ENCODE measurements around the gene PDE4D. TPM values are rescaled to one million over a fixed set of nuclear protein-coding genes. Genes with fewer than 3 reads are reported as not detected.

PDE4D gene
- polyA plus RNA-seq, 3 donors, result 20.8 to 22.7 (median 21.8) TPM

DNA sequence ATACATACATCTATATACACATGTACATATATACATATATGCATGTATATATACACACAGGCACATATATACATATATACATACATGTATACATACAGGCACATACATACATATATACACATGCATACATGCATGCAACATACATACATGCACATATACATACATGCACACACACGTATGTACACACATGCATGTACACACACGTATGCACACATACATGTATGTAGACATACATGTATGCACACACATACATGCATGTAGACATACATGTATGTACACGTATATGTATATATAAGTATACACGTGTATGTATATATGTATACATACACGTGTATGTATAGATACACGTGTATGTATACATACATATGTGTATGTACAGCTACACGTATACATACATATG, 693.7 kb downstream of the PDE4D start:
- no peak for DNase-seq (ENCODE audit: low read depth in 3 of 3, low spot score in 2 of 3)

DNA sequence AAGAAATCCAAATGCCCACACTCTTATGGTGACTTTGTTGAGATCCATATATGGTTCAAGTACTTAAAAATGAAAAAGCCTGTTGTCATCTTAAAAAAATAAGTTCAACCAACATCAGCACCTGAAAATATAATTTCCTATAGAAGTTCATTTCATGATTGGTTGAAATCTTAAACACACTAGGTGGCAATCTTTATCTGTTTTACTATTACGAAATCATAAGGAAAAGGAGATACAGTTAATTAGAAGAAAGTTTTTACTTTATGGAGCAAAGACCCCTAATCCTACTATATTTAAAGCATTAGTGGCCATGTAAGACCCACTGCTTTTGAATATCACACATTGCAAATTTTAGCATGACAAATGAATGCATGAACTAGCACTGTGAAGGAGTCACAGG, 694.7 kb downstream of the PDE4D start:
- no peak for DNase-seq (ENCODE audit: low read depth in 3 of 3, low spot score in 2 of 3)

DNA sequence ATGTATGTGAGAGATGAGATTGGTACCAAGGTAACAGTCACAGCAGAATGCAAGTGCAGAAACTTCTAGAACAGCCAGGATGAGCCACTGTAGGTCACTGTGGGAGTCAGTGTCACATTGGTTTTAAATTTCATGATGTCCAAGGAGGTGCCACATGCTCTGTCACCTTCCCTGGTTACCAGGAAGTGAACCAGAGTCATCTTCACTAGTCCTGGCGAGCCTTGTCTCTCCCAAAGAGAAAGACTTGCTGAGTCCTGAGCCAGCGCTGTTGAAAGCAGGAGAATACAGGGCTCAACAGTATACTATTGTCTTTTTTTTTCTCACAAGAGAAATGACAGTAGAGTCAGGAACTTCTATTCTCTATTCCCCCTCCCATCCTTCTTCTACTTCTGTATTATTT, 695.2 kb downstream of the PDE4D start:
- no peak for DNase-seq (ENCODE audit: low read depth in 3 of 3, low spot score in 2 of 3)

DNA sequence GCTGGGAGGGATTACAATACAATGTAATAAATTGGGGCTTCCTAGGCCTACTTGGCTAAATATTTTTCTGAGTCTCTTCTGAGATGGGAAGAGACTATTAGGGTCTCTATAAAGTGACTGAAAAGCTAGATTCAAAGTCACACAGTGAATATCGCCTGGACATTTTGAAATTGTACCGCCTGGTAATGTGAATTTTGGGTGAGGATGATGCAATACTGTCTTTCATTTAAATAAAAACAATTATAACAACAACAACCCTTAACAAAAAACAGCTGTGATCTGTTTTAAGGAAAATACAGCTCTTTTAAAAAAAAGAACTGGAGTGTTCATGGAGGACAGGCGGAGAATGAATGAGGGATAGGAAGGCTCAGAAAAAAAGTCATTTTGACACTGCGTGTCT, 695.6 kb downstream of the PDE4D start:
- no peak for DNase-seq (ENCODE audit: low read depth in 3 of 3, low spot score in 2 of 3)

DNA sequence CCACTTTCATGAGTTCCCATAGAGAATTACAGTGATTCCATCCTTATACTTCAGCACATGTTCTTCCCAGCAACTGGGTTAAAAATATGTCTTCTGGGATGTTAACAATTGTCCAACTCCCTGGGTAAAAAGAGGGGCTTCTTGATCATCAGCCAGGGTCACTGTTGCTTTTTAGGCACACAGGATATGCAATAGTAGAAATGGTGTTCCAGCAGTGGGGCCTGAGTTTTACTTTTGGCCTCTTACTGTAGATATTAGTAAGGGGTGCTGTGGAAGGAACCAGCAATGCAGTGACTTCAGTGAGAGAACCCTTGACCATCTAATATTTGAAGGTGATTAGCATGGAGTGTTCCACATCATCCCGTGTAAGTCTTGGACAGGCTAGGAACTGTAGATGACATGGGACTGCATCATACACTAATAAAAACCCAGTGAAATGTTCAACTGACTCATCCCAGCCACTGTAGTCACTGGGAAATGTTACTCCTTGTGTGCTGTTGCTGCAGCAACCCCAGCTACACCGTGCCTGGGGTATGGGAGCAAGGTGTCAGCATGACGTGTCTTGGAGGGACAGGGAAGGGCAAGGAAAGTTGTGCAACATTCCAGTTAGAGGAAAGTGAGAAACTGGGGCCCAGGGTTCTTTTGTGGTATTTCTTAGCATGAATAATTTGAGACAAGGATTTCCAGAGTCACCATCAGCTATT, 699.8 kb downstream of the PDE4D start:
- no peak for DNase-seq (ENCODE audit: low read depth in 3 of 3, low spot score in 2 of 3)

DNA sequence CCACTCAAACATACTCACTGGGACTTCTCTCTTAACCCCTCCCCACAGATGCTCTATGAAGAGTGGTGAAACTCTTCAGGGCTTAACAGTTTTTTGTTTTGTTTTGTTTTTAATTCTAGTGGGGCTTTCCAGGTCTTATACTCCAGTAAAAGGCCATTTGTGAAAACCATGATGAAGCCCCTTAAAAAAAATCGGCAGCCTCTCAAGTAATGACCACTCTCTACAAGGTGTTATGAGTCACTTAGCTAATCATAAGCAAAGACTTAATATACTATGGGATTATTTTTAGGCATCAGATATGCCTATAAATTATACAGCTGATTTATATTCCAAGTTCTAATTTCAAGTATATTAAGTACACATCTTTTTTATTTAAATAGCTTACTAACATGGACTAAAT, 702.8 kb downstream of the PDE4D start:
- no peak for DNase-seq (ENCODE audit: low read depth in 3 of 3, low spot score in 2 of 3)

DNA sequence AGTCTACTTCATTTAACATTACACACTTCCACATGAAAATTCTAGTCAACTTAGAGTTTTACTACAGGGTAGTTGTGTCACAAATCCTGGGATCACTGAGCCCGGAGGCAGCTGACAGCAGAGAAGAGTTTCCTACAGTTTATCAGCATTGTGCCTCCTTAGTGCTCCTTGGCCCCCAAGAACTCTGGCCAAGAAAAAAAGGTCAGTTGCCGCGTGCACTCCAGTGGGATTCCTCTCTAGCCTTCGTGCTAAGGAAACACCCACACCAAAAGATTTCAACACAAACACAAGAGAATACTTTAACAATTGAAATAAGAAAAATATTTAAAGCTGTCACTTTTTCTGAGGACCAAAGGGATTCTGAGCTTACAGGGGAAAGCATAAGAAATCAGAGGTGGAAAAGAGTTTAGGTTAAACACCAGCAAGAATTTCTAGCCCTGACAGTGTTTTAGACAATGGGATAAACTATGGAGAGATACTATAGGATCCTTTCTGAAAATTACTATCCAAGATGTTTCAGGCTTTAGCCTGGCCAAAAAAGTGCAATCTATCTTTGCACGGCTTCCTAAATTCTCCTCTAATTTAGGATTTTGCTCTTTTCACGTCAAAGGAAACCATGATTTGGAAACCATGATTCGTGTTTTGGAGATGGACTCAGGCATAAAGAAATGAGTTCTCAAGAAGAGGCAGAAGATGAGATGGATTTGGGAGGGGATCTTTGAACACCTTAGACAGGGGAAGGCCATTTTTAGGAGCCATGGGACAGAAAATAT, 703.9 kb downstream of the PDE4D start:
- DNase-seq (ENCODE audit: low read depth in 3 of 3, low spot score in 2 of 3), result no peak

DNA sequence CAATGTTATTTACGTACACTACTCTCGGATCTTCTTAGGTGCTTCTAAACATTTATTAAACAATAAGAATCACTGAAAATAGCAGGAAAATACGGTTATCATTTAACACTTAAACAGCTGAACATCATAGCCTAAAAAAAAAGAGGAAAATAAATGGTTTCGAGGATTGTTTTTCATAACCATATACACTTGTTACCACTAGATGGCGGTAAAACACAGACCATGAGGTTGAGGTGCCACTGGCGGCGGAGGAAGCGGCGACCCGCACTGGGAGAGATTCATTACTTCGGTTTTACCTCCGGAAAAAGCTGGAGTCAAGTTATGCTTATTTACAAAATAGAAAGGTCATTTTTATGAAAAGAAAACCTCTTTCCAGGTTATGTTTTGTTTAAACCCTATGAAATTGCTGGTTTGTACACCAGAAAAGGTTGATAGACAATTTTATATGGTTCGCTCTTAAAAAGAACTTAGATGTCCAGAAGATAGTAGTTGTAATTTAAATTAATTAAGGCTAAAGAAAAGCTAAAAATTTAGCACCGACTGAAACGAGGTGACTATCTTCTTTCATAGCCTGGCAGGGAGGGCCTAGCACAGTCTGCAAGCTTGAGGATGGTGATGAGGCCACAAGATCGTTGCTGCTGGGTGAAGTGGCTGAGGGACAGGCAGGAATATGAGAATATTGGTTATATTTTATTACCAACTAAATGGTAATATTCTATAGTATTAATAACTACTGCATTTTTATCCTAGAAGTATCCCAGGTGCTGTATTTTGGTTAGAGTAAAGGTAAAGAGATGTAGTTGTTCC, 704.9 kb downstream of the PDE4D start:
- peak; percentile 45 to 57 (median 52) for DNase-seq (ENCODE audit: low read depth in 3 of 3, low spot score in 2 of 3)

DNA sequence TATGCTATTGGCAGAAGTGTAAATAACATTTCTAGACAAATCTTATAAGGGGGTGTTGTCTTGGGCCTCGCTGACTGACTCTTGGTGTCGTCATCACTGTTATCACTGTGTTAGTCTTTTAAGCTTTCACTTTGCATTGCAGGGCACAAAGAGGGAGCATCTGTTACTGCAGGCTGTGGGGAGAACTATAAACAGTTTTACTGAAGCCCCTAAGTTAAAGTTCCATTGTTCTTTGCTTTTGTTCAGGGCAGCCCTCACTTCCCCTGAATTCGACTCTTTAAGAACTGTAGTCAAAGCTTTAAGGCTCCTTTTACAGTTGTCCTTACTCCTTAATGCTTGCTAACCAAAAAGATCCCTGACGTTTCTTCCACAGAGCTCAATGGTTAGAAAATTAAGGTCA, 705.7 kb downstream of the PDE4D start:
- no peak for DNase-seq (ENCODE audit: low read depth in 3 of 3, low spot score in 2 of 3)

DNA sequence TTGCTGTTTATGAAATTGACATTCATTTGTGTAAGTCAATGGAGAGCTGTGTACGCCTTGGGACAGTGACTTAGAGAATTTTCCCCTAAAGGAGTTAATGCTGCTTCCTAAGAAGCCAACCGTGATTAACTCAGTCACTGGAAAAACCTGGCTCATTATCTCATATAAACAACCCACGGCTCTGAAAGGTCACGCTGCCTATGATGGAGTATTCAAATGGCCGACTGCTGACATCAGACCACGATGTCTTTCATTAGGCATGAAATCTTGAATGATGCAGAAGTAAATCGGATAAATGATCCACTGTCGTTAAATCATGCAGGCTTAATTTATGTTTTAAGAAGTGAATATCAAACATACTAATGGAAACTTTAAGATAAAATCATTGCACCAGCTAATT, 706.9 kb downstream of the PDE4D start:
- DNase-seq (ENCODE audit: low read depth in 3 of 3, low spot score in 2 of 3), result no peak

DNA sequence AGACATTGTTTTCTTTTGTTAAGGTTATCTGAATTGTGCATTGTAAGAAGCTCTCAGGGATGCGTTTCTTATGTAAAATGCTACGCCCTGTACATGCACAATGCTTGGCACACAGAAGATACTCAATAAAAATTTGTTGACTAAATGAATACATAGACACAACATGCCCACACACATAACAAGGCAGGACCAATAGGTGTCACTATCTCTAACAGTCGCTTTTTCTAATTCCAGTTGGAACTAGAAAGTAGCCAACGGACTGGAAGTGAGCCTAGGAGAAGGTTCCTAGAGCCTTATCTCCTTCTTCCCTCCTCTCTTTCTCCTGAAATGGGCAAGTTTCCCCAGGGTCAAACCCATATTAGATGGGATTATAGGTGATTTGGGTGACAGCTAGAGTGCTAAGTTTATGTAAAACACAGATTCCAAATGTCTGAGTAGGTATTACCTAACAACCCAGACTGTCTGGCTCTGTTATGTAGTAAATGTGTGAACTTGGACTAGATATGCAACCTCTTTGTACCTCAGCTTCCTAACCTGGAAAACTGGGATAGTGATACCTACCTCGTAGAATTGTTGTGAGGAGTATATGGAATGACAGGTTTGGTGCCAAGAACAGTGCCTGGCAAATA, 707.7 kb downstream of the PDE4D start:
- DNase-seq (ENCODE audit: low read depth in 3 of 3, low spot score in 2 of 3), result no peak

DNA sequence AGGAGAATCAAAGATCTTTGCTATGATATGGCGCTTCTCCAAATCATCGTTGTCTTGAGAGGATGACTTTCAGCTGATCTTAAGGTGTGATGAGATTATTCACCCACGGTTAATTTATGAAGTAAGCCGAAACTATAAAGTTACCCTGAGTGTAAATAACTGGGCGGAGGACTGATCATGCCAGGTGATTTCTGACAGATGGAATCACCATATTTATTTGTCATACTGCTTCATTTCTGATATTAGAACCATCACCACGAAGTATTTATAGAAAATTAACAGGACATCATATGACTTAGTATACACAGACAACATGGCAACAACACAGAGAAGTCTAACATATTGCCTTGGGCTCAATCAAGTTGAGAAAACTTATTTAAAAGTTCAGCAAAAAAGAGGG, 708.8 kb downstream of the PDE4D start:
- DNase-seq (ENCODE audit: low read depth in 3 of 3, low spot score in 2 of 3), result no peak

DNA sequence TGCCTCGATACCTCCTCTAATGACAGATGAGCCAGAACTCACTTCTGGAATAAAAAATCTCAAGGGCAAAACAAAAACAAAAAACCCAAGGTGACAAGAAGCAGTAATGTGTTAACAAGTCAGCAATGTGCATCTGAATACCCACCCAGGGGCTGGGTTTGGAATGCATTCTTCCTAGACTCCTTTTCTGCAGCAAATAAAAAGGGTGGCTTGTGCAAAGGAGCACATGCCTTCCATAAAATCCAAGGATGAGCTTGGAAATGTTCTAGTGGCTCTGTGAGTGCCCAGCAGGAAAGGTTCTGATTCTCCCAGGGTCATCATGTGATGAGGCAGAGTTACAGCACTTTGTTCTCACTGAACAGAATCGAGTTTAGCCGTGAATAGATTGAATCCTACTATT, 710.8 kb downstream of the PDE4D start:
- DNase-seq (ENCODE audit: low read depth in 3 of 3, low spot score in 2 of 3), result no peak

DNA sequence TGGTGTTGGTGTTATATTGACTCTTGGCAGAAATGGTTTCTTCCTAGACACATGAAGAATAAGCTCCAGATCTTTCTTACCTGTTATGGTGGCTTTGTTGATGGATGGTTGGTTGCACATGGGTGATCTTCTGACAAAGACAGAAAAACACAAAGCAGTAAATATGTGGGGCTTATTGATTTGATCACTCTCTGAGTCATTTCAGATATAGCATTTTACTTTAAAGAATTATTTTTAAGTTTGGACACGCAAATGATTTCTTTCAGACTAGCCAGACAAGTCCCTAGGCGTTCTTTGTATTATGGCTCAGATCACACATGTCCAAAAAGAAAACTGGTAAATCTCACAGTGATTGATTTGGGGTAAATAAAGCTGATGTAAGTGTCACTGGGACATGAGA, 713.0 kb downstream of the PDE4D start:
- no peak for DNase-seq (ENCODE audit: low read depth in 3 of 3, low spot score in 2 of 3)

DNA sequence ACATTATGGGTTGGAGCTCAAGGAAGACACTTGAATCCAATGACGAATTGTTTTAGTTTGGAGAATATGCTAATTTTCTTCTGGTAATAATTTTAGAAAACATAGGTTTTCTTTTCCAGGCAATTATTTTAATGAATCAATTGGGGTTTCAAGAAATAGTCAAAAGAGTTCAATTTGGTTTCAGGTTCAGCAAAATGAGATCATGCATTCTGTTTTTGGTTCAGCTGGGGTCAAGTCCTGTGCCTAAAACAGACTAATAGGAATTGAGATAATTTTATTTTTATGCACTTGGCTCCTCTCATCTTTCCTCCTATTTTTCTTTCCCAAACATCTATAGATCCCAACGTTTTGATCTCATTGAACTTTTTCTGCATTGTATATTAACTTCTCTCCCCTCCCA, 713.8 kb downstream of the PDE4D start:
- no peak for DNase-seq (ENCODE audit: low read depth in 3 of 3, low spot score in 2 of 3)

DNA sequence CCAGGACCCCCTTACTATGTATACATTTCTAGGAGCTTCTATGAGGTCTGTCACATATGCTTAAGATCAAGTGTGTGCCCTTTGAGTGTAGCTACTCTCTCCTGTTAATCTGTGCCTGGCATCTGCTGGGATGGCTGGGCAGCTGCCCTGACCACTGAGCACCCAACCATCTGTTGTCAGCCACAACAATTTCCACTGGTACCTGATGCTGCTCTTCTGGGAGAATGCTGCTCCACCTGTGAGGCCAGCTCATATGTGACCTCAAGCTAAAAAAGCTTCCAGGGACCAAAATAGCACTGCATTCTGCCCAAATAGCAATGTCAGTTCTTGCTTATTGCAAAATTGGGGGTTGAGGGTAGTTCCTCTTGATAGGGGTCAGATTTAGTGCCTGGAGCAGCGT, 715.0 kb downstream of the PDE4D start:
- DNase-seq (ENCODE audit: low read depth in 3 of 3, low spot score in 2 of 3), result no peak

DNA sequence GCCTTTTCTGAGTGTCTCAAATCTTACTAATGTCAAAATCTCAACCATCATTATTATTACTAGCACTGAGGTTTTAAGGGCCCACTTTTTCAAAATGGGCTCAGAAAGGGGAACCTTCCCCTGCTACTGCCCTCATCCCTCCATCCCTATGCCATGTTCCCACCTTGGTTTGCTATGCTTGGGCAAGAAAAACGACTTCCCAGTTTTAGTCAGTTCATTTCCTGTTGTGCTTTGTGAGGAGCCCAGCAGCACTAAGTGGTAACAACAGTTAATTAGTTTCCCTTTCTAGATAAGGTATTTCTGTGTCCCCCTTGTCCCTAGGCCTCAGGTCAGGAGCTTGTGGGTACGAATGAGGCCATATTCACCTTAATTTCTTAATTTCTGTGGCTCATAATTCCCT, 715.5 kb downstream of the PDE4D start:
- DNase-seq (ENCODE audit: low read depth in 3 of 3, low spot score in 2 of 3), result no peak

DNA sequence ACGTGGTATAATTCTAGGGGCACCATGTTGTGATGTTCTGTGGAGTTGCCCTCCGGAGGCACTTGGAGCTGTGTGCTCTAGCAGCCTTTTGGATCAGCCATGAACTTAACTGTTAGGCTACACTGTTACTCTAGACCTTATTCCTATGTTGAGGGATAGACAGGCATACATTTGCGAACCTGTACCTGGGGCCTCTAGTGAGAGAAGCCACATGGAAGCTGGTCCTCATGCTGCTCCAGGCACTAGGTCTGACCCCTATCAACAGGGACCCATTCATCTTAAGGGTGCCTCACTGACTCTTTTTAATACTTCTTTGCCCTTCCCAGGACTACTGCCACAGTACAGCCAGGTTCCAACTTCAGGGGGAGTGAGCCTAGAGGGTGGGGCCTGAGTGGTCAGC, 715.9 kb downstream of the PDE4D start:
- DNase-seq (ENCODE audit: low read depth in 3 of 3, low spot score in 2 of 3), result no peak

DNA sequence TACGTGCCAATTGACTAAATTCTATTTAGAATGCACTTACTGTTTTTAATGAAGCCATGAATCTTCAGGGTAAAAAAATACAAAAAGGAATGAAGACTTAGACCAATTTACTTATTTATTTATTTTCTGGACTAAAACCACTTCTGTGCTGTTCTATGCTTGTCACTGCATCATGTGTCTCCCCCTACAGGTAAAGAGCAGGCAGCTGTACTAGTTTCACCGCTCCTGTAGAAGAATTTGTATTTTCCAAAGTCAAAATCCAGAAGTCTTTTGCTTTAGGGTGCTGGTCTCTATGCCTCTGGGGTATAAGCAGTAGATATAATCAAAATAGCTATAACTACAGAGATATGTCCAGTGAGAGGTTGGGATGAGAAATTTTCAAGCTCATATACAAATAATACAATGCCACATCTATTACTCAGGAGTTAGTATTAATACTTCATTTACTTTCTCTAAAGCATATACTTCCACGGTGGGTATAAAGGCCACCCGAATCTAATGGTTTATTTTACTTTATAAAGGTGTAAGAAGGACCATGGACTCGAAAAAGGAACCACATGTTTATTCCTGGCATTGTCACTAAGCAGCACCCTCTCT, 719.2 kb downstream of the PDE4D start:
- peak in 2 of 3 donors; percentile 45 to 49 for DNase-seq (ENCODE audit: low read depth in 3 of 3, low spot score in 2 of 3)

DNA sequence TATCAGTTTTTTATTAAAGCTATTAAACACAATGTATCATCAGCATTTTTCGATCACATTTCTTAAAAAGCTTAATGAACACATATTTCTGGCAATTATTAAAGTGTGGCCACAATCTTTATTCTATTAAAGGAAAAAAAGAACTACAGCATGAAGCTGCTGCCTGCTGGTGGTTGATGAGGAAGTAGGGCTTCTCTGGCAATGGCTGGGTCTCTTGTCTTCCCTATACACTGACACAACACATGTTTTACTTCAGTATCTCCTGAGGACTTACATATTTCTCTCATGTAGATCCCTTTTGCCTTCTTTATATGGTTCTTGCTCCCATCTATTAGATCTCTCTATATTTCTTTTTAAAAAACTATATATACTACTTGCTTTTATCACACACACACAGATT, 719.9 kb downstream of the PDE4D start:
- DNase-seq (ENCODE audit: low read depth in 3 of 3, low spot score in 2 of 3), result no peak

DNA sequence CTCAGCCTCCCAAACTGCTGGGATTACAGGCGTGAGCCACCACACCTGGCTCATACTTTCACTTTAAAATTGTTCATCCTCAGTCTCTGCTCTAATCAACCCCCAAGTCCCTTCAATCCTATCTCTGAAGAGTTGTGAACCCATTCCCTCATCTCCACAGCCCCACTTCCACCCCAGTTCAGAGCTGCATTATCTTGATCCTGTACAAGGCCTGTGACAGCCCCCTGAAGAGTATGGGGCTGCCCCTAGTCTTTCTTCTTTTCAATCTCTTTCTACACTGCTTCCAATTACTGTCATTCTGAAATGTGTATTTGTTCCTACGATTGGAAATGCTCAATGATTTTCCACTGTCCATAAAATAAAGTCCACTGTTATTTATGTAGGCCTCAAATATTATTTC, 722.4 kb downstream of the PDE4D start:
- no peak for DNase-seq (ENCODE audit: low read depth in 3 of 3, low spot score in 2 of 3)
